Dendritic cell treated with granulocyte-macrophage colony-stimulating factor and Interleukin-4, amounts not matched to agents 40 ng/mL and 50 ng/mL, for 4 days (primary cell): Measurements from ENCODE around the gene AMER1.
"Not testable (repeated sequence)": the region's sequence is repeated elsewhere in the genome, so short reads cannot be mapped to it uniquely, and the experiment has no call there.

ENCODE experiments used
- H3K27ac Mint-ChIP-seq: one replicate; pipeline ENCODE4 v1.8.0; 2022; ENCODE audit warnings: mild to moderate bottlenecking, mixed read lengths
- H3K27me3 Mint-ChIP-seq: one replicate; pipeline ENCODE4 v1.8.0; 2022; ENCODE audit warnings: mild to moderate bottlenecking, mixed read lengths
- H3K36me3 Mint-ChIP-seq: one replicate; pipeline ENCODE4 v1.8.0; 2022; ENCODE audit warnings: low read depth, mixed read lengths
- H3K4me1 Mint-ChIP-seq: one replicate; pipeline ENCODE4 v1.8.0; 2022; ENCODE audit warnings: low read depth, mixed read lengths
- H3K4me3 Mint-ChIP-seq: one replicate; pipeline ENCODE4 v1.8.0; 2022; ENCODE audit warnings: mild to moderate bottlenecking, moderate library complexity, mixed read lengths
- H3K9me3 Mint-ChIP-seq: one replicate; pipeline ENCODE4 v1.8.0; 2022; ENCODE audit warnings: mixed read lengths
- intact Hi-C: fragments of 100-400 bp; cut with micrococcal nuclease; formaldehyde crosslinking; loops from one replicate; pipeline ENCODE4 v1.15.0; 2022

Gene AMER1

DNA sequence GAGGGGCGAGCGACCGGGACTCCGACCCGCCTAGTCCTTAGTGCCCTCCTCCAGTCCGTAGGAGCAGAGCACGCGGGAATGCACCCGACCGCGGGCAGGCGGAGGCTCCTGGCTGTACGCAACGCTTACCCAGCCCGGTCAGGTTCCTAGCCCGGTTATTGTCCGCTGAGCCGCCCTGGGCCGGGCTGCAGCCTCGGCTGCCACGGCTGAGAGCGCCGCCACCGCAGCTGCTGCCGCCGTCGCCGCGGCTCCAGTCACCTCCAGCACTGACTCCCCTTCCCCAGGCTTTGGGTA, at the start of gene AMER1:
Gene AMER1 (minus strand): TSS at position 268 of the 294 bp plus-strand sequence. CDS start 12,422 bp downstream, outside the sequence.
- Mint-ChIP-seq H3K27me3 (no peaks in the 10 kb centered on the region), H3K9me3 (no peaks in the 10 kb centered on the region), H3K36me3 (no peaks in the 10 kb centered on the region), H3K4me3 (peak within 1 kb of the TSS; percentile 88), H3K27ac (peak within 1 kb of the TSS; percentile 93), H3K4me1 (peaks cover 24% of the 10 kb centered on the region)
- intact Hi-C loops = loop anchor here (5.0 to 10.0 kb wide), 2 partner anchors 448 to 861 kb away; no protein-coding TSS in a partner anchor

DNA sequence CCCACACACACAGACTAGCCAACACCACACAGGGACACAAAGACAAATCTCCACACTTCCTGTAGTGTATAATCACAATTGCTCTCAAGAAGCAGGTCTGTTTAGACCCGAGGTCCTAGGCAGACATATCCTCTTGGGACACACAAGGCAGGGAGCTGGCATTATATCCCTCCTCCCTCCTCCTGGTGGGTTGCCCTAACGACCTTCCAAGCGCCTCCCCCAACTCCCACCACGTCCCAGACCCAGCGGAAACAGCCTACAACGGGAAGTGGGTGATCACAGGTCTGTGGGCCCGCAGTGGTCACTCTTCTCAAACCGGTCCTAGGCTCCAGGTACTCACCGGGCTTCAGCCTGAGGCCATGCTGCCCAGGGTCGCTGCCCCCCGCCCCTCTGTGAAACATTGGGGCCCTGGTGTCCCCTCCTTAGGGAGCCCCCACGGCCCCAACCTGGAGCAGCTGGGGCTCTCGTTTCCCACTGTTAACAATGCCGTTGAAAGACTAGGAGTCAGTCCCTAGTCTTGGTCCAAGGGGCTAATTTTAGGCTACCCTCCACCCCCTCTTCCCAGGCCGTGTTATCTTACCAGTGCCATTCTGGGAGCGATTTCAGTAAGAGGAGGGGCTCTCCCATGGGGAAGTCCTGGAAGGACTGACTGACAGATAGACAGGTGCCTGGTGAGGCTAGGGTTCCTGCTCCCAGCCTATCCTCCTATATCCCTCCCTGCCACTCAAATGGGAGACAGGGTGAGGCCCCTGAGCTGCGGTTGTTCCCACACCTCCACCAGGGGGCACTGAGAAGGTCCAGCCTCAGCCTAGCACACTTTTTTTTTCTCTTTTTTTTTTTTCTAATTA, 24.8 kb upstream of the AMER1 start, which contains the start of gene ASB12:
Gene ASB12 (minus strand): TSS at position 485 of the 848 bp plus-strand sequence. CDS start 4,957 bp downstream, outside the sequence.
- no peak within 1 kb of the TSS for H3K4me3 Mint-ChIP-seq
- intact Hi-C loops = no loop called here
- no peak within 1 kb of the TSS for H3K27ac Mint-ChIP-seq
- H3K9me3 Mint-ChIP-seq = peaks cover 8% of the 10 kb centered on the region
- H3K36me3 Mint-ChIP-seq = no peaks in the 10 kb centered on the region
- no peaks in the 10 kb centered on the region for H3K4me1 Mint-ChIP-seq
- no peaks in the 10 kb centered on the region for H3K27me3 Mint-ChIP-seq

GRCh38 chrX:64229154-64229553, 23.6 kb upstream of the AMER1 start:
- Mint-ChIP-seq H3K4me3 (no peak overlapping the region), H3K27me3 (no peaks in the 10 kb centered on the region), H3K9me3 (peaks cover 8% of the 10 kb centered on the region), H3K36me3 (no peaks in the 10 kb centered on the region), H3K27ac (no peak overlapping the region), H3K4me1 (no peaks in the 10 kb centered on the region)
- intact Hi-C loops = no loop called here

DNA sequence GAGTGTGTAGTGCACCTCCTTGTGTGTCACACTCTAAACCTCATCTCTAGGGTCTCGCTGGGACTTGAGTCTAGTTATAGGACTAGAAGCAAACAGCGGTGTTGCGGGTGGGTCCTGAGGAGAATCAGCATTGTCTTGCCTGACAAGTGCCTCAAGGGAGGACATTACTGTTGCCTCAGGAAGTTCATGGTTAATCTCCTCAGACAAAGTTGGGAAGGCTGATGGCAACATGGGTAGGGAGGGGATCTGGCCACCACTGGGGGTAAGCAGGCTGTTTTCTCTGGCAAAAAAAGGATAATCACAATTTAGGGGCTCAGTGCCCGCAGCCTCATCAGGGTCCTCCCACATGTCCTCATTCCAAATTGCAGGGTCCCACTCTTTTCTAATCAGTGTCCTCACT, 12.5 kb upstream of the AMER1 start:
- intact Hi-C loops = no loop called here

DNA sequence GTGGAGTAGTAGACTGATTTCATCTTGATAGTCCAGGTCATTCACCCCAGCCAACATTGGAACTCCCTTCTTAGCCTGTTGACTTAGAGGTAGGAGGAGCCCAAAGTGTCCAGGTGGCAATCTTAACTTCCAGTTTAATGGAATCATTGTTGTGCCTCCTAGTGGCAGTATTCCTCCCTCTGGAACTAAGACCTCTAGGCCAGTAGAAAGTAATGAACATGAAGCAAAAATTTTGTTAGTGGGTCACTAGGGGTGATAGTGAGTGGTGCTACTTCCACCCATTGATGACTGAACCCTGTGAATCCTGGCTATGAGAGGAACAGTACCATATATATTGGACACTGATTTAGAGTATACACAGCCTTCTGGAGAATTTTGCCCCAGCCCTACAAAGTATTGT, 8.5 kb upstream of the AMER1 start:
- H3K27ac Mint-ChIP-seq, H3K27me3 Mint-ChIP-seq, H3K4me3 Mint-ChIP-seq, intact Hi-C loops, H3K4me1 Mint-ChIP-seq, H3K36me3 Mint-ChIP-seq, H3K9me3 Mint-ChIP-seq: not testable (repeated sequence)

More for the DNA sequence above, 12.5 kb upstream of the AMER1 start:
- H3K4me1 Mint-ChIP-seq = no peaks in the 10 kb centered on the region
- H3K36me3 Mint-ChIP-seq = no peaks in the 10 kb centered on the region
- no peak overlapping the region for H3K27ac Mint-ChIP-seq
- no peaks in the 10 kb centered on the region for H3K9me3 Mint-ChIP-seq
- H3K4me3 Mint-ChIP-seq = no peak overlapping the region
- no peaks in the 10 kb centered on the region for H3K27me3 Mint-ChIP-seq

DNA sequence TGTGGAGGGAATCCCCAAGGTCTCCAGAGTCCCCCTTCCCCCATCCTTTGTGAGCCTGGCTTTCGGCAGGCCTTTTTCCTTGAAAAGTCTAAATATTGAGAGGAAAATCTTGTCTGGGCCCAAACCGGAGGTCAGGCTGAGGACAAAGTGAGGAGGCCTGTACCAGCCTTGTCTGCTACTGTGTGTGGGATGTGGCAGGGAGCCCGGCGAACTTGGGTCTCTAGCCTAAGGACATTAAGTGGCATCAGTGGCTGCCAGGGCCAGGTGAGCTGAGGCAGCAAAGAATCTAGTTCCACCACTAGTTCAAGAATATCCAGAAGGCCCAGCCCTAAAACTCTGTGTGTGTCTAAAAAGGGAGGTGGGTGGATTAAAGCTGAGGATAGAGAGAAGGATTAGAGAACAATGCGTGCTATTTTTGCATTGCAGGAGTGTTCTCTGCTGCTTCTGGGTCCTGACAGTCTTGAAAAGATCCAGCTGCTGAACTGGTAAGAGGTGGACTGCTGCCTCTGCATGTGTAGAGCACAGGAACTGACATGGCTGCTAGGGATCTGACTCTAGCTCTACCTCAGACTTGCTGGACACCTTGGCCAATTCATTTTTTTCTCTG, 1.2 kb upstream of the AMER1 start:
- peak overlapping the region; percentile 93 for H3K27ac Mint-ChIP-seq
- intact Hi-C loops = loop anchor here (5.0 to 10.0 kb wide), 2 partner anchors 449 to 862 kb away; no protein-coding TSS in a partner anchor
- H3K9me3 Mint-ChIP-seq = no peaks in the 10 kb centered on the region
- H3K4me3 Mint-ChIP-seq = peak overlapping the region; percentile 88
- H3K4me1 Mint-ChIP-seq = peaks cover 24% of the 10 kb centered on the region
- H3K27me3 Mint-ChIP-seq = no peaks in the 10 kb centered on the region
- H3K36me3 Mint-ChIP-seq = no peaks in the 10 kb centered on the region

GRCh38 chrX:64205735-64206501, 410 bp upstream of the AMER1 start:
- no peaks in the 10 kb centered on the region for H3K36me3 Mint-ChIP-seq
- peaks cover 24% of the 10 kb centered on the region for H3K4me1 Mint-ChIP-seq
- peak overlapping the region; percentile 88 for H3K4me3 Mint-ChIP-seq
- intact Hi-C loops = loop anchor here (5.0 to 10.0 kb wide), 2 partner anchors 449 to 861 kb away; no protein-coding TSS in a partner anchor
- H3K9me3 Mint-ChIP-seq = no peaks in the 10 kb centered on the region
- peak overlapping the region; percentile 93 for H3K27ac Mint-ChIP-seq
- H3K27me3 Mint-ChIP-seq = no peaks in the 10 kb centered on the region

GRCh38 chrX:64204701-64205440, 637 bp downstream of the AMER1 start:
- Mint-ChIP-seq H3K4me1 (peaks cover 24% of the 10 kb centered on the region), H3K9me3 (no peaks in the 10 kb centered on the region), H3K27me3 (no peaks in the 10 kb centered on the region), H3K36me3 (no peaks in the 10 kb centered on the region), H3K4me3 (peak overlapping the region; percentile 88), H3K27ac (peak overlapping the region; percentile 93)
- intact Hi-C loops = loop anchor here (5.0 to 10.0 kb wide), 2 partner anchors 448 to 860 kb away; no protein-coding TSS in a partner anchor

- Mint-ChIP-seq H3K4me1 (peaks cover 24% of the 10 kb centered on the region), H3K9me3 (no peaks in the 10 kb centered on the region), H3K36me3 (no peaks in the 10 kb centered on the region), H3K27ac (no peak overlapping the region), H3K27me3 (no peaks in the 10 kb centered on the region), H3K4me3 (peak overlapping the region; percentile 88)
- intact Hi-C loops = loop anchor here (10.0 kb wide), 1 partner anchor 859 kb away; no protein-coding TSS in a partner anchor
Measured at GRCh38 chrX:64204252-64204651, 1.3 kb downstream of the AMER1 start.

- Mint-ChIP-seq H3K4me3 (no peak overlapping the region), H3K27me3 (no peaks in the 10 kb centered on the region), H3K9me3 (no peaks in the 10 kb centered on the region), H3K36me3 (no peaks in the 10 kb centered on the region), H3K4me1 (peaks cover 24% of the 10 kb centered on the region), H3K27ac (no peak overlapping the region)
- intact Hi-C loops = loop anchor here (10.0 kb wide), 1 partner anchor 858 kb away; no protein-coding TSS in a partner anchor
Measured at GRCh38 chrX:64202808-64203325, 2.6 kb downstream of the AMER1 start.

DNA sequence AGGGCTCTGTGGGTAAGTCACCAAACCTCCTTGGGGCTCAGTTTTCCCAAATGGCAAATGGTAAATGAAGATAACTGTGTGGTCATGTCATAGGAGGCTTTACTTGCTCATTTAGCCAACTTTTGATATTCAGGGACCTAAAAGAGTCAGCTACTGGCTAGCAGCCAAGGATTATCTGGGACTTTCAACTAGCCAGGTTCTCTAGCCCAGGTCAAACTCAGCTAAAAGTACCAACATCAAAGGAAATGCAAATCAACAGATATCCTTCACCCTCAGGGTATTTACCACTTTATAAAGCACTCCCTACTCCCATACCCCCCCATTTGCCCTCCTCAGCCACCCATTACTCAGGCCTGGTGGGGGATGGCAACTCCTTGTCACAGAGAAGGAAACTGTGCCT, 7.5 kb downstream of the AMER1 start:
- Mint-ChIP-seq H3K27ac (no peak overlapping the region), H3K4me3 (no peak overlapping the region), H3K4me1 (peaks cover 8% of the 10 kb centered on the region), H3K36me3 (no peaks in the 10 kb centered on the region), H3K9me3 (no peaks in the 10 kb centered on the region), H3K27me3 (no peaks in the 10 kb centered on the region)
- intact Hi-C loops = no loop called here

DNA sequence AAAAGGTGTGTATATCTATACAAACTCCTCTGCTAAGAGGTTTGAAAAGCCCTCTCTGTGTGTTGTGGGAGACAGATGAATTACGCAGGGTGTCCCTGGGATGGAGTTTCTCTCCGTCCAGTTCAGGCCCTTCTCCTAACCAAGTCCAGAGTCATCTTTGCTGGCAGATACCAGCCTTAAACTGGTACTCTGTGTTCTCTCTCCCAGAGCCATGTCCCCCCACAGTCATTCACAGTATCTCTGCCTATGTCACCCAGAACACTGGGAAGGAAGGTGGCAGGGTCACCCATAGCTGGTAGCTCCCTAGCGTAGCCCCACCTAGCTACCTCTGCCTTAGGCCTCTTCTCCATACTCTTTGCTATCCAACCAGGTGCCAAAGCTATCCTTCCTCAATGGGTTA, 8.9 kb downstream of the AMER1 start:
- intact Hi-C loops = no loop called here
- Mint-ChIP-seq H3K4me3 (no peak overlapping the region), H3K9me3 (no peaks in the 10 kb centered on the region), H3K4me1 (no peaks in the 10 kb centered on the region), H3K36me3 (peaks cover 7% of the 10 kb centered on the region), H3K27me3 (no peaks in the 10 kb centered on the region), H3K27ac (no peak overlapping the region)

GRCh38 chrX:64195862-64196261, 9.6 kb downstream of the AMER1 start:
- peaks cover 15% of the 10 kb centered on the region for H3K36me3 Mint-ChIP-seq
- no peaks in the 10 kb centered on the region for H3K9me3 Mint-ChIP-seq
- no peaks in the 10 kb centered on the region for H3K27me3 Mint-ChIP-seq
- H3K4me1 Mint-ChIP-seq = no peaks in the 10 kb centered on the region
- H3K27ac Mint-ChIP-seq = no peak overlapping the region
- intact Hi-C loops = no loop called here
- H3K4me3 Mint-ChIP-seq = no peak overlapping the region
